Astrocyte of the cerebellum (primary cell): ENCODE results near the gene POLR1D.

Source experiments
- DNase-seq: peaks from one replicate; pipeline ENCODE4 v3.0.0-alpha.2; 2011; ENCODE audit warnings: low read depth
- H3K4me3 ChIP-seq: 2 replicates; pipeline ENCODE4 v1.5.1; 2011; ENCODE audit warnings: mild to moderate bottlenecking, low read depth, low read length, moderate library complexity
- in situ Hi-C: cut with HindIII; loops from 2 replicates; pipeline ENCODE4 v1.10.0; 2017; ENCODE audit warnings: low sequenced_read_pairs
- TF ChIP-seq, protein P1 (sequence below): IDR thresholded peaks from 2 replicates; pipeline ENCODE4 v1.5.1; 2012; ENCODE audit warnings: low read length, low read depth, moderate library complexity, mild to moderate bottlenecking; ENCODE audit errors: missing control alignments

POLR1D gene

DNA sequence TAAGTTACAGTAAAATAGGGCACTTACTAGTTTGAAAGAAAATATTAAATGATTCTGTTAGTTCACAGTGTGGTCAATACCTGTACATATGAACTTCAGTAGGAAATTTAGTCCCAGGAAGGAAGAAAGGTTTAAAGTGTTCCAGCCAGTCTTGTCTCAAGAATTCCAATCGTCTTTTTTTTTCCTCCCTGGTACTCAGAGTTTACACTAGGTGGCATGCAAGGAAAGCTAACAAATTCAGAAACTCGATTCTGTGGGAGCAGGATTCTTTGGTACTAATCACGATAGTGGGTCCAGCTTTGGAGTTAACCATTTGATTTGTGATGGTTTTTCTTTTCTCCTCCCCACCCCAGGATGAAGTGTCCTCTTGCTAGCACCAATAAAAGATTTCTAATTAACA is 43.6 kb downstream of the POLR1D start:
- in situ Hi-C loops, result no loop called here

DNA sequence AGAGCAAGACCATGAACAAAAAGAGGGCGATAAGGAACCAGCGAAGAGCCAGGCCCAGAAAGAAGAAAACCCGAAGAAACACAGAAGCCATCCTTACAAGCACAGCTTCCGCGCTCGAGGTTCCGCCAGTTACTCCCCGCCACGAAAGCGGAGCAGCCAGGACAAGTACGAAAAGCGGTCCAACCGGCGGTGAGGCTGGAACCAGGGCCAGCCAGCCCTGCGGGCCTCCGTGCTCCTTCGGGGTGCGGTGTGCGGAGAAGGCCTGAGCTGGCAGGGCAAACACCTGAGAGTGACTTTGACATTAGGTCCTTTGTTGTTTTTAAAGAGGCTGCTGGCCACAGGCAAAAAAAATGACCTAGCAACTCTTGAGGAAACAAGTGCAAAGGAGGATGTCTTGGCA is 44.1 kb downstream of the POLR1D start:
- in situ Hi-C loops, result no loop called here
- DNase-seq, result no peak

More for the DNA sequence above, 43.6 kb downstream of the POLR1D start:
- no peak overlapping the region for H3K4me3 ChIP-seq
- no peak for DNase-seq
- TF ChIP-seq, protein P1, sequence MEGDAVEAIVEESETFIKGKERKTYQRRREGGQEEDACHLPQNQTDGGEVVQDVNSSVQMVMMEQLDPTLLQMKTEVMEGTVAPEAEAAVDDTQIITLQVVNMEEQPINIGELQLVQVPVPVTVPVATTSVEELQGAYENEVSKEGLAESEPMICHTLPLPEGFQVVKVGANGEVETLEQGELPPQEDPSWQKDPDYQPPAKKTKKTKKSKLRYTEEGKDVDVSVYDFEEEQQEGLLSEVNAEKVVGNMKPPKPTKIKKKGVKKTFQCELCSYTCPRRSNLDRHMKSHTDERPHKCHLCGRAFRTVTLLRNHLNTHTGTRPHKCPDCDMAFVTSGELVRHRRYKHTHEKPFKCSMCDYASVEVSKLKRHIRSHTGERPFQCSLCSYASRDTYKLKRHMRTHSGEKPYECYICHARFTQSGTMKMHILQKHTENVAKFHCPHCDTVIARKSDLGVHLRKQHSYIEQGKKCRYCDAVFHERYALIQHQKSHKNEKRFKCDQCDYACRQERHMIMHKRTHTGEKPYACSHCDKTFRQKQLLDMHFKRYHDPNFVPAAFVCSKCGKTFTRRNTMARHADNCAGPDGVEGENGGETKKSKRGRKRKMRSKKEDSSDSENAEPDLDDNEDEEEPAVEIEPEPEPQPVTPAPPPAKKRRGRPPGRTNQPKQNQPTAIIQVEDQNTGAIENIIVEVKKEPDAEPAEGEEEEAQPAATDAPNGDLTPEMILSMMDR, result peak; percentile 19

DNA sequence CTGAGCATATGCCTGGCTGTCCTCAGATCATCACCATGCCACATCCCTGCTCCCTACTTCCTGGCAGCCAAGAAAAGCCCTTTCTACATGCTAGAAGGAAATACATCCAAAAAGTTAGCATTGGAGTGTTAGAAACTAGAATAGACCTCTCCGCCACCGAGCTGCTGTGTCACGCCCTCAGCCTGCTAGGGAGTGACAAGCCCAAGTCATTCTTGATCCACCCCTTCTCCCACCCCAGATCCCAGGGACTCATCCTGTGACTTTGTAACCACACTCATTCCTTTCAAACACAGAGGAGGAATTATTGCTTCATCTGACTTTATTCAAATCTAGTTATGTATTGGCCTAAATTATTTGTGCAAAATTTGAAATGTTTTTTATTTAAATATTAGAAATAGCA is 45.3 kb downstream of the POLR1D start:
- in situ Hi-C loops, result no loop called here
- no peak for DNase-seq
- TF ChIP-seq, protein P1, result no peak
- H3K4me3 ChIP-seq, result no peak overlapping the region

More for the DNA sequence above, 44.1 kb downstream of the POLR1D start:
- TF ChIP-seq, protein P1, result no peak
- H3K4me3 ChIP-seq, result no peak overlapping the region

DNA sequence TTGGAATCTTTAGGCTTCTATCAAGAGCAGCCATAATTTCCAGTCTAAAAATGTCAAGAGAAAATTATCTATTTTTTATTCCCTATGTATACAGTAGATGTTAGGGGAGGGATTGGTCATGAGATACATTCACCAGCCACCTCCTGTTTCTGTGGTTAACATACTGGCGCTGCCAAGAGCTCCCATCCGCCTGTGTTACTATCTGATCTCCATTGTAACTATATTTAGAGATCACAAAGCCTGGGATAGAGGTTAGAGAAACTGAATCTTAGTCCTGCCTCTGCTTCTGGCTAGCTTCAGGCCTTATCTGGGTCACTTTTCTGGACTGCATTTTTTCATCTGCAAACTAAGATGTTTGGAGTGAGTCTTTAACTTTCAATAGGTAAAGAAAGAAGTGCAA is 46.3 kb downstream of the POLR1D start:
- in situ Hi-C loops, result no loop called here
- DNase-seq, result no peak
- H3K4me3 ChIP-seq, result no peak overlapping the region
- TF ChIP-seq, protein P1, result no peak

DNA sequence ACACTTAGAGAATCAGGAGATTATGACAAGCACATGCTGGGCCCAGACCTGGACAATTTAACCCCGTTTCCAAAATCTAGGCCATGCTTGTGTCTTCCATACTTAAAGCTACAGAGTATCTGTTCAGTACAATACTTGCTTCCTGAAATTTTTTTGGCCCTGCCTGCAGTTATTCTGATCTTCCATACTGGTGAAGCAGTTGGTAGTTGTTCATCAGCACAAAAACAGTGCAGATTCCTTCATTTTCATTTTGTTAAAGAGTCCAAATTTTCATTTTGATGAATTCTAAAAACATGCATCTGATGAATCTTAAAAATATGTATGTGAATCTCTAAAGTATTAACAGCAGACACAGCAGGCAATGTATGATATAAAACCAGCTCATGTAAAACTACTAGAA is 49.2 kb downstream of the POLR1D start:
- in situ Hi-C loops, result no loop called here
- no peak for DNase-seq
- TF ChIP-seq, protein P1, result no peak
- H3K4me3 ChIP-seq, result no peak overlapping the region

DNA sequence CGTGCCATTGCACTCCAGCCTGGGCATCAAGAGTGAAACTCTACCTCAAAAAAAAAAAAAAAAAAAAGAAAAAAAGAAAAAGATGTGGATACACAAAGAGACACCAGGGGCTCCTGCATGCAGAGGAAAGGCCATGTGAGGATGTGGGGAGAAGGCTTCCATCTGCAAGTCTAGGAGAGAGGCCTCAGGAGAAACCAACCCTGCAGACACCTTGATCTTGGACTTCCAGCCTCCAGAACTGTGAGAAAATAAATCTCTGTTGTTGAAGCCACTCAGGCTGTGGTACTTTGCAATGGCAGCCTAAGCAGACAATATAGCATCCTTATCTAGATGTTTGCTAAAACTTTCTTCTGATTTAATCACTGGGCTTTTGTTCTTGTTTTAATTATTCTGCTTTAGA is 50.3 kb downstream of the POLR1D start:
- DNase-seq, result no peak
- in situ Hi-C loops, result no loop called here
- no peak overlapping the region for H3K4me3 ChIP-seq
- TF ChIP-seq, protein P1, result no peak
